NCI-H1048 (cell line): ENCODE measurements around the gene PLA2G4D.

Experiments
- DNase-seq: peaks from one replicate; lab custom pipeline; 2025; lab: John Stamatoyannopoulos, UW

PLA2G4D gene

DNA sequence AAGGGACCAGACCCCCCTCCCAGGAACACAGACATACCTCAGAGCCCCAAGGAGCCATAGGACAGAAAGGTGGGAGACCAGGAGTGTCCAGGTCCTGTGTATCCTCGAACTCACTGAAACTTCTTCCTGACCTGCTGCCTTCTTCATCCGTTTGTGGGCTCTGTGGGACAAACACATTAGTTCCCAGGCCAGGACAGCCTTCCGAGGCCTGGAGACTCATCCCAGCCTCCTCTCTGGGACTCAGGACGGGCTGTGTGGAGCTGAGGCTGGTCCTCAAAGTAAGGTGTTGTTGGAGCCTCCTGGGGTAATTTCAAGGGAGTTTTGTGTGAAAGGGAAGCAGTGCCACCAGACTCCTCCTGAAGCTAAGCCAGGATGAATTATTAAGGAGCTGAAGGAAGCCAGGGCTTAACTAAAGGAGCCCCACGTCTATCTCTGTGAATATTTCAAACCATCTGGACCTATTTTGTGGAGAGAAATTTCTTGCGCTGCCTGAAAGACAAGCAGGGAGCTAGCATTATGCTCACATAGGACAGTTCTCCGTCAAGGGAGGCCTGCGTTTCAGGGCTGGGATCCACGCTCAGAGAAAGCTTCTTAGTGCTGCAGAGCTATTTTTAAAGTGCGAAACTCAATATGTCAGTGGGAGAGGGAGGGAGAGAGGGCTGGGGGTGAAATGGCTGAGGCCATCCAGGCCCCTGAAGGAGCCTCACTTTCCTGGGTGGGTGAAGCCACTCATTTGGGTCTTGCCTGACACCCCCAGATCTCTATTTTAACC lies 43.7 kb downstream of the PLA2G4D start:
- DNase-seq, result no peak

DNA sequence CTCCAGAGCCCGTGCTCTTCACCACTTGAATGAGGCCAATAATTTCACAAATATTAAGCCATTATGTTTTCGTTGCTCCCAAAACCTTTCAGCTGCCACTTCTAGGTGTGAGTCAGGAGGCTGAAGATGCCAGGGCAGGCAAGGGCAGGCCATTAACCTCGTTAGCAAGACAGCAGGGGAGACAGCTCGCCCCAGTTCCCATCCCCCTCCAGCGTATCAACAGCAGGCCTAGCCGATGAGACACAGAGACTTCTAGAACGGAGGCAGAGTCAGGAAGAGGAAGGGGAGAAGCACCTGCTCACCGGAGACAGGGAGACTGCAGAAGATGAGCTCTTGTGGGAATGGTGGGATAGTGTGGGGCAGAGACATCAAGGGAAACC lies 45.6 kb downstream of the PLA2G4D start:
- no peak for DNase-seq

GRCh38 chr15:42048080-42048820 lies 46.1 kb downstream of the PLA2G4D start:
- DNase-seq, result no peak

- no peak for DNase-seq
Observed at GRCh38 chr15:42046597-42046996, 47.8 kb downstream of the PLA2G4D start.

DNA sequence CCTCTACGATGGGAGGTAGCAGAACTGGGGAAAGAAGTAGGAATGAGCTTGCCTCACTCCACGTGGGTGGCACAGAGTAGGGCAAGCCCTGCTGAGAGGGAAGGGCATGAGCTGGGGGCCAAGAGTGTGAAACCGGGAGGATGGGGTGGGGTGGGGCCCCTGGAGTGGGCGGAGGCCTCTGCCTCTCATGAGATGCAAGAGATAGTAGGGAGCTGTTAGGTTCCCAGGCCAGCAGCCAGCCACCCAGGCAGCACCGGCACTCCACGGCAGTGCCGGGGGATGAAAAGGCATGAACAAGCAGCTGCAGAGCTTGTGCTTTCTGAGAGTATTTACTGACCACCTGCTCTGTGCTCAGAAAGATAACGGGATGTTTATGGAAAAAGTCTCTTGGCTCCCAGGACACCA lies 49.1 kb downstream of the PLA2G4D start:
- DNase-seq, result no peak

DNA sequence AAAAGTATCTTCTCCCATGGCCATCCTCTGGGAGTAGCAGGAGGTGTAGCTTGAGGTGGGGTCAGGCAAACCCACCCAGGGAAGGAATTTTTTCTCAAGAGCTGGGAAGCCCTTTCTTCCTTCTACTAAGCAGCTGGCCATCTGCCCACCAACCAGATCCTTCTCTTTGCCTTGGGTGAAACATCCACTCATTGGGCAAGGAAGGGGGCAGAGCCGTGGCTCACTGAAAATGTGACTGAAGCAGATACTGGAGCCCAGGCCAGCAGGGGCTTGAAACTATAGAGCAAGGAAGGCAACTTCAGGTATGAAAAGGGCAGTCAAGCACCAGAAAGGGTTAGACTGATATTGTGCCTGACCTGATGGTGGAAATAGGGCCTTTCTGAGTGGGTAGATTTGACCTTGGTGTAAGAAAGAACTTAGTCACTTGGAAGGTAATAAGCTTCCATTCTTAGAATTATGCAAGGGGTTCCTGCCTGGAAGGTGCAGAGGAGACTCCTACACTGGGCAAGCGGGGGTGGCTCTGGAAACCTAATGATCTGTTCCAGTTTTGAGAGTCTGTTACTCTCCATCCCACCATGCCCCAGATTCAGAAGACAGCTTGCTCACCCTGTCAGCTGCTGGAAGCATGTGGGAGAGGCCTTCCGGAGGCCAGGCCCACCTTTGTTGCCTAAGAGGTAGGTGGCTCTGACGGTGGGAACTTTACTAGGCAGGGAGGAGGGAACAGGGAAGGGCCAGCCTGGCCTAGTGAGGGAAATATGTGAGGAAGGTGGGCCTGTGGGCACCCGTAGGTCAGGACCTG lies 51.6 kb downstream of the PLA2G4D start:
- no peak for DNase-seq

DNA sequence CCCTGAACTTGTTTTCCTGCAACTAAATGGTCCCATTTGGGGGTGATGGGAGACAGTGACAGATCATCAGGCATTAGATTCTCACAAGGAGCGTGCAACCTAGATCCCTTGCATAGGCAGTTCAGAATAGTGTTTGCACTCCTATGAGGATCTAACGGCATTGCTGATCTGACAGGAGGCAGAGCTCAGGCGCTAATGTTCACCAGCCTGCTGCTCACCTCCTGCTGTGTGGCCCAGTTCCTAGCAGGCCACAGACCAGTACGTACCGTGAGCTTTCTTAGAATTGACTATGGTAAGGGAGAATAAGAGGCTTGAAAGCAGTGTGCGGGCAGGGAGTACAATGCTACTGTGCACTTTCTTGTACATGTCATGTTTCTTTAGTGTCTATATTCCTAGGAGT lies 56.0 kb downstream of the PLA2G4D start:
- DNase-seq, result no peak

GRCh38 chr15:42037656-42038055 lies 56.7 kb downstream of the PLA2G4D start:
- no peak for DNase-seq

DNA sequence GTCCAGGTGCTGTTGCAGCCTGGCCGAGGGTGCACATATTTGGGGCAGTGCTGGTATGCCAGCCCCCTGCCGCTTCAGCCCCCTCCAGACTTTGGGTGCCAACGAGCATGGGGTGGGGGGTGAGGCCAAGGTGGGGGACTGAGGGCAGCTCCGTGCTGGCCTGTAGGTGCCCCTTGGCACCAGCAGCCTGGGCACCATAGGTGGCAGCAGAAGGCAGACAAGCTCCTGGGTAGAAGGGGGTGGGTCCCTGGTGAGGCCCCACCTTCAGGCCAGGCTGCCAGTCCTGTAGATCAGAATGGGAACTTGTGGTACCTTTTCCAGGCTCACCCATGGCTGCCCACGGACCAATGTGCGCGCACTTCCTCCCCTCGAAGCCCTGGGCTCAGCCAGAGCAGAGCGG lies 57.4 kb downstream of the PLA2G4D start:
- no peak for DNase-seq

GRCh38 chr15:42036112-42036905 lies 58.1 kb downstream of the PLA2G4D start:
- DNase-seq, result no peak

DNA sequence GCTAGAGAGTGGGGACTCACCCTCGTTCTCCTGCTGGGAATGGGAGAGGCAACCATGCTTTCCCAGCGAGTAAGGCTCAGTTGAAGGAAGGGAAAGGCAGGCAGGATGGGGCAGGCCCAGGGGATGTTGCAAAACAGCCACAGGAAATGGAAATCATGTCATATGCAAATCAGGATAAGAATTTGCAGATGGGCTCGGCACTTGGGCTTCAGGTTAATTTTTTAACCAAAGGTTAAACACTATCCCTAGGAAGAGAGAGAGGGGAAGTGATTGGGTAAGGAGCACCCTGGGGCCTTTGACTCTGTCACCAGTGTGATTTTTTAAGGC lies 59.0 kb downstream of the PLA2G4D start:
- DNase-seq, result no peak

GRCh38 chr15:42034628-42035434 lies 59.5 kb downstream of the PLA2G4D start:
- no peak for DNase-seq

DNA sequence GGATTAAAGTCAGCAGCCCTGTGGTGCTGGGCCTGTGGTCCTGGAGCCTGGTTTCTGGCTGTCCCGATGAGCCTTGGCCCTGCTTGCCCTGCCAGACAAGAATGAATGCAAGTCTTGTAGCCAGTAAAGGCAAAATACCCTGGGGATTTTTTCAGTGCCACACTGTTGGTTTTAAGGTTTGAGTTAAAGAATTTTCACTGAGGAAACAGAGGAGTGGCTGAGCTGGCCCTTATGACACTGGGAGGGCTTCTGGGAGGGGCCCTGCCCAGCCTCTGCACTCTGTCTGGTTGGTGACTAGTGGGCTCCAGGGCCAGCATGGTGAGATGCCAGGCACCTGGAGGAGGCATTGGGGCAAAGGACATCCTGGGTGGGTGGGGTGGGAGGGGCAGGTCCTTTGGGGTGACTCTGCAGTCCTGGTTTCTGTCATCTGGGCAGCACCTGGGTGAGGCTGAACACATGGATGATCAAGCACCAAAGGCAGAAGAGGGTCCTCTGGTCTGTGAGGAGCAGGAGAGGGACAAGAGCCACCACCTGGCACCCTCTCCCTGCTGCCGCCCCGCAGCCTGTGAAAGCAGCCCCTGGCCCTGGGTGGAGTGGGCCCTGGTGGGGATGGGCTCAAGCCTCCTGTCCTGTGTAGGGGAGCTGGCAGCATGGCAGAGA lies 61.0 kb downstream of the PLA2G4D start:
- DNase-seq, result no peak

DNA sequence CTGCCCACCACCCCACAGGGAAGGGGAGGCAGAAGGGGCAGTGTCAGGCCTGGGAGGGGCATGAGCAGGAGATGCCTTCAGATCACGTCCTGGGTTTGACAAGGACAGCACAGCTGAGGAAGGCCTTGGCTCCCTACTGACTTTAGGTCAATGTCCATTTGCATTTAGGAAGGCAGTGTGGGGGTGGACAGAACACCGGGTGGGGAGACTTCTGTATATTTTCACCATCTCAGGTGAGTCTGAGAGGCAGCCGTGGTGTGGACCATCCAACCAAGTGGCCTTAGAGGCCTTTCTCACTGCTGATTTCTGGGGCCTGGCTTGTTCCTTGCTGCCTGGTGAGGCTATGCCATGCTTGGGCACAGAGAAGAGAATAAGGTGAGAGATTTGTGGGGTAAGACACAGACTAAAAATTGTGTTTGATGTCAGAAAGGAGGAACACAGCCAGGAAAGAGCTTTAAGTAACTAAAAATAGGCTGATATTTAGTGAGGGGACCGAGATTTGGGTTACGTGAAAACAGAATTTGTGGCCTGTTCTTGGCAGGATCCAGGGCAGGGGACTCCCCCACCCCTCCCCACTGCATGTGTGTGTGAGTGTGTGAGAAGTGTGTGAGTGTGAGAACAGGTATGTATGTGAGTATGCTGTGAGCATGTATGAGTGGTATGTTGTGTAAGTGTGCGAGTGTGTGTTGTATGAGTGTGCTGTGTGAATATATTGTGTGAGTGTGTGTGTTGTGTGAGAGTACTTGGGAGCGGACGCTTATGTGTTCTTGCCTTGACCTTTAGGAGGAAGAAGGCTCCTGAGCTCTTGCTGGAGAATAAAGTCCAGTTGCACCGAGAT lies 61.8 kb downstream of the PLA2G4D start:
- no peak for DNase-seq

- DNase-seq, result no peak
Observed at GRCh38 chr15:42031198-42031915, 63.0 kb downstream of the PLA2G4D start.

- no peak for DNase-seq
Observed at GRCh38 chr15:42027521-42027920, 66.8 kb downstream of the PLA2G4D start.

DNA sequence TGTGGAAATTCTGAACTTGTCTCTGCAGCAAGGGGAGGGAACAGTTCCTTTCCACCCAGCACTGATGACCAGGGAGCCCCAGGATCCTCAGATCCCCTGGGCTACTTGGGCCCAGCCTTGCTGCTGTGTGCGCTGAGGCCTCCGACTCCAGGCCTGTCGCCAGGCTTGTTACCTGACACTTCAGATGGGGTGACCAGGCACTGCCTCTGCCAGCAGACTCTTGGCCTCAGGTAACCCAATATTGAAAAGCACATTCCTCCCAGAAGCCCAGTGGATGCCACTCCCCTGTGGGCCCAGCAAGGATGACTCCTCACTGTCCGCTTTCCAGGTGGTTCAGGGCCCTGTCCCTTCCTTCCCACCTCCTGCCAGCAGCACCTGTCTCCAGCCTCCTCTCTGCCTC lies 70.1 kb downstream of the PLA2G4D start:
- DNase-seq, result no peak

- no peak for DNase-seq
Observed at GRCh38 chr15:42021593-42021992, 72.8 kb downstream of the PLA2G4D start.

DNA sequence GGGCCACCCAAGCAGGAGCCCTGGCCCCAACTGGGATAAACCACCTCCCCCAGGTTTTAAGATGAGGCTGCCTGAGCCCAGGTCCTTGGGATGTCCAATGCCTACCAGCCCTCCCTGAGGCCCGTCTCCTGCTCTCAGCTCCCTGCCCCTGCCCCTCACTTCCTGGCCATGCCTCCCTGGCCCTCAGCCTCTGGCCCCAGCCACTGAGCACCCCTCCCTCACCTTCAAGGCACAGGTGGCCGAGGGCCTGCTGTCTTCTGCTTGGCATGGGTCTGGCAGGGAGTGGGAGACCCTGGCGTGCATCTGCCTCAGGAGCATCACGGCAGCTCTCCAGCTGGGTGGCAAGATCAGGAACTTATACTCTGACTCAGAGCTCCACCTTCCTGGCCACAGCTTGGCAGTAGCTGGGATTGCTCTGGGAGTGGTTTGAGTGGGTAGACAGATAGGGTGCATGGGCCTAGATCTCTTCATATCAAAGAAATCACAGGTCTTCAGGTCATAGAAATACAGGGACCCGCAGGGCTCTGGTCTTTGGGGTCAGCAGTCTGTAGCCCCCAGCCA lies 73.6 kb downstream of the PLA2G4D start, which contains the start of gene PLA2G4E:
PLA2G4E (minus strand) TSS at position 330 of the 561 bp plus-strand sequence; CDS start at position 318, 12 bp downstream.
- no peak for DNase-seq
